ENCODE measurements around the gene PPP1R14C. TPM values are rescaled to one million over a fixed set of nuclear protein-coding genes. Genes with fewer than 3 reads are reported as not detected.

The PPP1R14C gene
- total RNA-seq, 2 donors from 2014 or later, result 0.26 to 0.33 TPM

GRCh38 chr6:150263765-150264404 is 121.0 kb downstream of the PPP1R14C start:
- WGBS, 2 donors, result 82 to 93% methylated on average over 17 to 19 of the region's 19 CpGs
- ATAC-seq, result no peak
- DNase-seq, result peak in 2 of 4 donors; percentile 7 to 10
- no peaks in the 10 kb centered on the region for H3K27me3 ChIP-seq
- no peaks in the 10 kb centered on the region for H3K36me3 ChIP-seq (replicated peaks in 1 of 2; ENCODE audit: insufficient read depth in 1 of 2, low read depth in 2 of 2)
- H3K9me3 ChIP-seq, result no peaks in the 10 kb centered on the region
- H3K4me1 ChIP-seq, result no peaks in the 10 kb centered on the region
- TF ChIP-seq POLR2A (IDR thresholded peaks at IDR 0.05) (no peak), CTCF (IDR thresholded peaks at IDR 0.05) (no peak)
- intact Hi-C loops (cut with DNase I), result no loop called here
- H3K27ac ChIP-seq, result no peak overlapping the region
- H3K4me3 ChIP-seq, result no peak overlapping the region

- DNase-seq (no peak), ATAC-seq (no peak)
- Histone ChIP-seq H3K4me1 (no peaks in the 10 kb centered on the region), H3K4me3 (no peak overlapping the region), H3K27me3 (no peaks in the 10 kb centered on the region), H3K27ac (no peak overlapping the region), H3K9me3 (no peaks in the 10 kb centered on the region), H3K36me3 (replicated peaks in 1 of 2; ENCODE audit: insufficient read depth in 1 of 2, low read depth in 2 of 2) (no peaks in the 10 kb centered on the region)
- no peak for TF ChIP-seq CTCF (IDR thresholded peaks at IDR 0.05)
- TF ChIP-seq POLR2A (IDR thresholded peaks at IDR 0.05), result no peak
- intact Hi-C loops (cut with DNase I), result no loop called here
- WGBS, 2 donors, result 75 to 86% methylated on average over 1 of the region's 1 CpG
Measured at GRCh38 chr6:150266309-150266708, 123.5 kb downstream of the PPP1R14C start.

- no peak overlapping the region for H3K27ac ChIP-seq
- no peaks in the 10 kb centered on the region for H3K4me1 ChIP-seq
- intact Hi-C loops (cut with DNase I), result no loop called here
- ATAC-seq (no peak), DNase-seq (no peak)
- no peak for TF ChIP-seq CTCF (IDR thresholded peaks at IDR 0.05)
- no peak for TF ChIP-seq POLR2A (IDR thresholded peaks at IDR 0.05)
- no peak overlapping the region for H3K4me3 ChIP-seq
- H3K27me3 ChIP-seq, result no peaks in the 10 kb centered on the region
- no peaks in the 10 kb centered on the region for H3K36me3 ChIP-seq (replicated peaks in 1 of 2; ENCODE audit: insufficient read depth in 1 of 2, low read depth in 2 of 2)
- H3K9me3 ChIP-seq, result no peaks in the 10 kb centered on the region
- 85 to 87% methylated on average over 7 of the region's 7 CpGs for WGBS, 2 donors
Measured at GRCh38 chr6:150266963-150267685, 124.3 kb downstream of the PPP1R14C start.

GRCh38 chr6:150267686-150268561 is 125.1 kb downstream of the PPP1R14C start:
- no peaks in the 10 kb centered on the region for H3K9me3 ChIP-seq
- H3K4me1 ChIP-seq, result no peaks in the 10 kb centered on the region
- DNase-seq (no peak), ATAC-seq (no peak)
- intact Hi-C loops (cut with DNase I), result no loop called here
- H3K36me3 ChIP-seq (replicated peaks in 1 of 2; ENCODE audit: insufficient read depth in 1 of 2, low read depth in 2 of 2), result no peaks in the 10 kb centered on the region
- H3K27me3 ChIP-seq, result no peaks in the 10 kb centered on the region
- 76 to 79% methylated on average over 10 to 11 of the region's 11 CpGs for WGBS, 2 donors
- H3K4me3 ChIP-seq, result no peak overlapping the region
- no peak for TF ChIP-seq POLR2A (IDR thresholded peaks at IDR 0.05)
- TF ChIP-seq CTCF (IDR thresholded peaks at IDR 0.05), result no peak
- no peak overlapping the region for H3K27ac ChIP-seq

All from body of pancreas (tissue), 4 donors.